HG02840 (cell line): Measurements from ENCODE around the gene GALNT14.

Experiments
- ATAC-seq: cut with Tn5 transposase; IDR thresholded peaks from one replicate; pipeline ENCODE4 v1.9.1; 2021; ENCODE audit warnings: mild to moderate bottlenecking, moderate library complexity, moderate number of reproducible peaks; ENCODE audit not compliant: unreplicated experiment, low FRiP score

The GALNT14 gene

DNA sequence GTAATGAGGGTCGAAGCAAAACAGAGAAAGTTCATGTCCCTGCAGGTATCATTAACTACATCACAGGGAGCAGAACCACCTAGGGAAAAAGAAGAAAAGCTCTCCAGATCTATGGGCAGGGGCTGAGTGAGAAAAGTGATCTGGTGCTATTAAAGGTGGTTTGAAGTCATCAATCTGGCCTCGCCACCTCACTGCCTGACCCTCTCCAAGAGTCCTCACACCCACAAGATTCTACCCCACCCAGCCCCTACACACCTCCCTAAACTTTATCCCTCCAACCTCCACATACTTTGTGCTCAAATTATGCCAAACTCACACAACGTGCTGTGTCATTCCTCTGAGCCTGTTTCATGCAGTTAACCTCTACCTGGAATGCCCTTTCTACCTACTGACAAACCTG, 2.2 kb downstream of the GALNT14 start:
- no peak for ATAC-seq

DNA sequence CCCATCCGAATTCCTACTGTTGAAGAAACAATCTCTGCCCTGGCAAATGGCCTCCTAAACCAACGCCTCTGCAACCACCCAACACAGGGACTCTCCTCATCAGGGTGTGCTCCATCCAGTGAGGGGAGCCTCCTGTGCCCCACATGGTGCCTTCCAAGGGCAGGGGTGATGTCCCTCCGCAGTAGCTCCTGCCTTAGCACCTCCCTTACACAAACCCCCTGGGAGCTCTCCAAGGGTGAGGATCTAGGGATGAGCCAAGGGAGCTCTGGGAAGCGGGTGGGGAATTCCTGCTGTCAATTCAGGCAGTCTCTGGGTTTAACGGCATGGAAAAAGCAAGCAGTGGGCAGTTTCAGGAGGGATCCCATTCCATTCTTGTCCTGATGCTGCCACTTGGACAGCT, 3.8 kb downstream of the GALNT14 start:
- ATAC-seq: no peak

DNA sequence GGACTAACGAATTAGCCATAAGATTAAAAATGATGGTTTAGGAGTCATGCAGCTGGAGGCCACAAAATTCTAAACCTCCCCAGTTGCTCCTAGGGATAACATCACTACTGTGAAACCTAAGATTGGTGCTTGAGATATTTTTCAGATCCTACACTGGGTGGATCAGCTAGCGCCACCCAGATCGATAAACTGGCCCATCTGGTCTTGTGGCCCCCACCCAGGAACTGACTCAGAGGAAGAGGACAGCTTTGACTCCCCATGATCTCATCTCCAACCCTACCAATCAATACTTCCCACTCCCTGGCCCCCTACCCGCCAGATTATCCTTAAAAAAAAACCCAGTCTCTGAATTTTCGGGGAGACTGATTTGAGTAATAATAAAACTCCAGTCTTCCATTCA, 5.5 kb downstream of the GALNT14 start:
- no peak for ATAC-seq

DNA sequence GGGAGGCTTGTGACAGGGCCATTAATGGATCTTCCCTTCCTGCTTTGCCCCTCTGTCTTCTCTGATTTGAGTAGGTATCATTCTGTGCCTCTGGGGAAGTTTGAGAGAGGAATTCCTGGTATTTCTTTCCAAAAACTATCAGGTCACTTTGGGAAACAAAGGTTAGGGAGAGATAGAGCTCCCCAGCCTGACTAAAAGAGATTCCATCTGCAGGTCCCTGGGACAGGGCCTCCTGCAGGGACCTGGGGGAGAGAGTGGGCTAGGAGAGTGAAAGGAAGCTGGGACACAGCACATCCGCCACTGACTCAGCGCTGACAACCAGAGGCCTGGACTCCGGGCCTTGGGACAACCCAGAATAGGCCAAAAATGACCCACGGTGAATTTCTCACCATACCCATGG, 6.4 kb downstream of the GALNT14 start:
- ATAC-seq: no peak

DNA sequence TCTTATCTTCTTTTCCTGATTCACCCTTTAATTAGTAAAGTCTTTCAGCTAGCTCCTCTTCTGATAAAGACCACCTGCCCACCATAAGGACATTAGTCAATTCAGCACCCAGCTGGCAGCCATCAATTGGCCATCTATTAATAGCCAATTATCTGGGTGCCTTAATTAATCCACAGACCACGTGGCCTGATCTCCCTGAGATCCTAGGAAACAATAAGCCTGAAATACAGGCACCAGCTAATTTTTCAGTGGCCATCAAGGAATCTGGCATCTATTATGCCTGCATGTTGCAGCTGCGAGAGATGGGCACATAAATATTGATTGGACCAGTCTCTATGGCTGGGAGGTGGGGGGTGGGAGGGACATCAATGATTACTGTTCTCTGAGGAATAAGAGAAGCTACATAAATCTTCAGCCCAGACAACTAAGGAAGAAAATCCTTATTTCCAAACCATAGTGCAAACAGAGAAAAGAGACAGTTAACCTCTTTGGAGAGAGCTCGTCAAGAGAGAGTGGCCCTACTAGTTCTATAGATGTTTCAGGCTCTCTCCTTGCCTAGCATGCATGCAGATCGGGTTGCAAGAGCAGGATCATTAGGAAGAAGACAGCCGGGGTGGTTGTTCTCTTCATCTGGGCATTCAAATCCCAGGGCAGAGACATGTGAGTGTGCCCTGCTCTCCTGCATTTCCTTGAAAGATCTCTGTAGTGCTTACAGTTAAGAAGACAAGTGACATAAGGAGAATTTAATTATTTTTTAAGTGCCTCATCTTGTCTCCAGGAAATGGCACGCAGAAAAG, 8.7 kb downstream of the GALNT14 start:
- no peak for ATAC-seq

DNA sequence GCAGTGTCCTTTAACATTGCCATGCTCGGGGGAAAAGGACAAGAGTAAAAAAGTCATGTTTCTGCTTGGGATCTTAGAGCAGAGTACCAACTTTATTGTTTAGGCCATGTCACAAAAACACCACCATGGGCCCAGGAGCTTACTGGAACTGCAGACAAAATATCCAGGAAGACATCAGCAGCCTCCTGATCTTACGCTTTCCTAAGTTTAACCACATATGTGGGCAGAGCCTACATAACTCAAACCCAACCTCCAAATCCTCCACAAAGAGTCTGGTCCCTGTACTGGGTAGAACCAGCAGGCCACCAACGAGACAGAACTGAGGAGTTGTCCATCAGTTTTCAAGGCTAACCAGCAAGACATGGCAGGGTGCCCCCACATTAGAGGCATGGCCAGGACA, 10.3 kb downstream of the GALNT14 start:
- ATAC-seq: no peak

DNA sequence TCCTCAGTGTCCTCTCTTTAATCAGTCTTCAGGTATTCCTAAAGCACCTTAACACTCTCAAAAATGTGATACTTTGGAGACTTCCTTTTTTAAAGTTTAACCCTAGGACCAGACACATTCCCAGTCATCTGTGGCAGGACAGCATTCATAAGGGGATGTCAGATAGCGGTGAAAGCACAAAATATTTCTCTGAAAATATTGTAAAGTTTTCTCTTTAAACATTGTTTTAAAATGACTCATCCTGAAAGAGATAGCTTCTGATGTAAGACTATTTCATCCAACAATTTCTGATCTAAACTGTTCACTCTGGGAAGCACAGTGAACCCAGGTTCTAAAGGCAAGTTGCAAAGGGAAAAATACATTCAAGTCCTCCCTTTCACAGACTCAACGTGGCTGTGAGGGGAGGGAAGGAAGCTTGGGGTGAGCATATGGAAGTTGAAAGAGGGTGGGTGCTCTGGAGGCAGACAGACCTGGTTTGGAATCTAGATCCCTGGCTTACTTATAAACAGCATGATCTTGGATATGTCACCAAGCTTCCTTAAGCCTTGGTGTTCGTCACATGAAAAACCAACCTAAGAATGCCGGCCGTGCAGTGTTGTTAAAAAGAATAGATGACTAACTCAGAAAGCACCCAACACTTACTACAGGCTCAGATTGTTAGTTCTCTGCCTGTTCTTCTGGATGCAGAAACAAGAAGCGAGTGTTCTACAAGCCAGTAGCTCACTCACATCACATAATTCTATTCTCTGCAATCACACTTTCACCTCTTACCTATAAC, 12.1 kb downstream of the GALNT14 start:
- no peak for ATAC-seq

DNA sequence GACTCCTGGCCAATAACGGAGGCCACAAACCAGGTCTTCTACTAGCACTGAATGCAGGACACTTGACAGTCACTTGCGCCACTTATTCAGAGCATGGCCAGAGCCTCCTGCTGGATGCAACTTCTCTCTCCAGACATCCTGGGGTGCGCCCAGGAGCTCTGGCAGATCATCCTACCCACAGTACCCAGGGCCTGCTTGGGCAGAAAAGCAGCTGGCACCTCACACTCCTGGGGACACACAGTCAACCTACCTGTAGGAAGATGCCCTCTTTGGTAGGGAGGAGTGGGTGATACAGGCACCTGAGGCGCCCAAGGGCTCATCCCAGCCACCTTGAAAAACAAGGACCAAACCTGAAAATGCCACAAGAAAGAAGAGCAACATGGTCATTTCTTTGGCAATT, 13.3 kb downstream of the GALNT14 start:
- ATAC-seq: no peak

DNA sequence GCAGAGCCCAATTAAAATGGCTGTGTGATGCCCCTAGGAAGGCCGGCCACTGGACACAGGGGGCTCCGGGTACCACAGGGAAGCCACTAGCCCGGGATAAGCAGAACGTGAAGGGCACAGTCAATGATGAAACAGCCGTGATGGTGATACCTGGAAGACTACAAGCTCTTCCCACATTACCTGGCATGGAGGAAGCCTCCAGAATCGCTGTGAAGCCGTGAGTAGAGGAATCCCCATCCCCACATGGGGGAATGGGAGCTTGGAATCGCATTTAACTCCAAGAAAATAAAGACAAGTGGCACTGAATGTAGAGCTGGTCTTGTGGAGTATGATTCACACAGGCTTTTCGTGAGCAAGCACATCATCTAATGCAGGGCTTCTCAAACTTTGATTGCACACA, 16.1 kb downstream of the GALNT14 start:
- ATAC-seq: no peak

DNA sequence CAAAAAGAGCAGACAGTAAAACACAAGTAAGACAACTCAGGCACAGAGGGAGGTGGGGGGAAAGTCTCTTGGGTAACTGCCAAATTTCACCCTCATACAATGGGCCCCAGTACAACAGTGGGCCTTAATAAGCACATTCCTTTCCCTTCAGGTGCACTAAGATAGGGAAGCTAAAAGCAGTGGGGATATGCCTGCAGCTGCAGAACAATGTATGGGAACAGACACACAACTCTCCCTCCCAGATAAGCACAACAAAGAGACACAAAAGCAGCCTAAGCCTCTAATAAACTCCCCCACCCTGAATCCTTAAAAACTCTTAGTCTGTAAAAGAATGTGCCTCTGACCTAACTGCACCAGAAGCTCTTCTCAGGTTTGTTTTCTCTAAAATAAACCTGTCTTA, 24.5 kb downstream of the GALNT14 start:
- no peak for ATAC-seq

DNA sequence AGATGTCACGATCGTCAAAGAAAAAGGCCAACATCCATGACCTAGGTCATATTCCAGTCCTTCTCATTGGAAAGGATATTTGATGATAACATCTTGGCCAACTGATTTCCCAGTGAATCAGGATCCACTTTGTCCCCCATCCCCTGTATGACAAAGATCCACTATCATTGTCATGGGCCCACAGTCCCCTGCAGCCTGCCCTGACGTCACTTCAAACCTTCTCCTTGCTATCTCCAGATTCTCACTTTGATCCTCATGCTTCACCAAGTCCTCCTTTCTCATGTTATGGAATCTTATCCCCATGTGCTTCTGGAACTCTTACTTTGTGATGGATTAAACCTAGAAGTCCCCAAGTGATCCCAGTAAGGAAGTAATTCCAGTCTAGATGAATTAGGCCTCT, 25.7 kb downstream of the GALNT14 start:
- no peak for ATAC-seq

DNA sequence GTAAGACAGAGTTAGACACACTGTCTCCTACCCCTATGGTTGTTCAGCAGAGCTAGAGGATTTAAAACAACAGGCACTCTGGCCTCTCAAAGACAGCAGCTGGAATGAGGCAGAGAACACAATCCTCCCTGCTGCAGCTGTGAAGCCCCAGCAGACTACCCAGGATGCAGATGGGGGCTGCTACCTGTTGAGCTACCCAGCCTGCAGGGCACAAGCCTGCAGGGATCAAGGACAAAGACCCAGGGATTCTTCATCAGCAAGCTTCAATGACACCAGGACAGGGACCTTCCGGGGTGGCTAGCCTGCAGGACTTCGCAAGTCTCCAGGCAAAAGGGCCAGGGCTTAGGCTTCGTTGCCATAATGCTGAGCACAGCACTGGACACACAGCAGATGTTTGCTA, 27.2 kb downstream of the GALNT14 start:
- no peak for ATAC-seq

DNA sequence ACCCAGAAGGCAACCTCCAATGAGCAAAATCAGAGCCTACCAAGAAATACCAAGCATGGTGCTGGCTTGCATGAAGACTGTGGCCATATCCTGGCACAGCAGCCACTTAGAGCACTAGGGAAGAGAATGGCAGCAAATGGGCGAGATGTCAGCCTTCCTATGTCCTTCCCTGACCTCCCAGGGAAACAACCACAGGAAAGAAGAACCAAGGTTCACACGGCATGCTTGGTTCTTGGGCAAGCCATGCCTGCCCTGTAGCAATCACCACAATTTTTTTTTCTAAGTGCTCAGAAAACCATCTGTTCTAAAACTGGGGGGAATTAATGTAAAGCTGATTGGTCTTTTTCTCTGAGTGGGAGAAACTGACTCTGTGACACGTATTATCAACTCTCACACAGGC, 27.8 kb downstream of the GALNT14 start:
- ATAC-seq: no peak

DNA sequence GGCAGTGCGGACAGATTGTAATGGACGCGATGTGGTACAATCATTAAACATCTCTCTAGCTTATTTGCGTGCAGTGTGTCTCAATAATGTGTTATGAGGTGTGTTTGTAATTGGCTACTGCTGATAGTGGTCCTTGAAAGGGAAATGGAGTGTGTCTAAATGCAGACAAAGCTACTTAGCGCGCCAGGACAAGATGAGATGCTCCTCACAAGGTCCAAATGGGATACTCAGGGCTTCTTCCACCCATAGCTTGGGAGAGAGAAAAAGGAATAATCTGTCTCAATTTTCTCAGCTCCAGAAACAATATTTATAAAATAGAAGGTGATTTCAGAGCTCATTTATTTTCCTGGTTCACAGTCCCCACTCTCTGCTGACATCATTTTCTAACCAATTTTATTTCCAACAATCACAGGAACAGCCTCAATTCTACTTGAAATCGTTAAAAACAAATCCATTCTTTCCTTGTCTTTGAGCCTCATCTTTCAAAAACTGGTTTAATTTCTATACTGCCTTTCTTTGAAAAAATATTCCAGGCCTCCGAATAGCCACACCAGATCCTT, 28.5 kb downstream of the GALNT14 start:
- ATAC-seq: no peak

DNA sequence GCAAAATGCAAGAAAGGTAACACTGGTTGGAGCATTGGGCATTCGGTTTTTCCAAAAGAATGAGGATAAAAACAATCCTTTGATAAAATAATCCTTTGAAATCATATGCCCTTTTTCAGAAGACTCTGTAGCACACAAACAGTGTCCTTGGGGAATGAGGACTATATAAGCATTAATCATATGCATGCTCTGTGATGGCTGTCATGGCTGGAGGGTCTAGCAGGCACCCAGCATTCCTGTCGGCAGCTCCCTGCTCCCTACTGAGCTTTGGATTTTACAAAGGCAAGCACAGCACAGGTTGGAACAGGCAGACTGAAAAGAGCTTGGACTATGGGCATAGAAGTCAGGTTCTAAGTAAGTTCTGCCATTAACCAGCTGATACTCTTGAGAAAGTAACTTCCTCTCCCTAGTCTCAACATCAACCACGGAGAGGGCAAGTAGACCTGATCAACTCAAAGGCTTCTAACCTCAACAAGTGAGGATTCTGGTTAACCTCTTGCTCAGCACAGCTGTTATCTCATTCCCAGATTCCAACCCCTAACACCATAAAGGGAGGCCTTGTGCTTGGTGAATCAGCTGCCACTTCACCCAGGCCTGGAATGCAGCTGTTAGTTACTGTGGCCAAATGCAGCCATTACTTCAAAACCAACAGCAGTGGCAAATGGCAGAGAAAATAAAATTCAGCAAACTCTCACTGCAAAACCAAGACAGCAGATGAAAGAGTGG, 29.5 kb downstream of the GALNT14 start:
- no peak for ATAC-seq

DNA sequence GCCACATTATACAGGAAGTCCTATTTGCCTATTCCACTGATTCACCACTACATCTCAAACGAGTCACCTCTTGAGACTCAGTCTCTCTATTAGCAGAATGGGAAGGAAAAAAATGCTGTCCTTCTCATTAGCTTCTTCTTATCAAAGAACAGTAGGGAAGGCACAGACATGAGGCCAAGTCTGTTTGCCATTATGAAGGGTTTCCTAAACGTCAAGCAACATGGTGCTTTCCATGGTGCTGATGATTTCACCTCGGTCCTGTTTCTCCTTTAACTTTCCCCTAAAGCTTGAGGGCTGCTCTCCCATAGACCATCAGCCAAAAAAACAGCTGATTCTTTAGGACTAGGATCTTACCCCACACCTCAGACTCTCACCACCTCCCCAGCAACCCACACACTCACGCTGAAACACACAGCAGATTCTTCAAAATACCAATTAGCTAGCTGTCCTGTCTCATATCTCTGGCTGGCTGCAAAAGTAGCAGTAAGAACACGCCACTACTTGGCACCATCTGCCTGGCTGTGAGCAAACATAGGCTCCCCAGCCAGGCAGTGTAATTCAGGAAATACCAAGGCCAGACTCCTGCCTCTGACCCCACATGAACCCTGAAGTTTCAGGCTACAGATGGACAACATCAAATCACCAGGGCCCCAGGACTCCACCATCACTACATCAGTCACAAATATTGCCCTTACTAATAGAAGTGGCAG, 30.5 kb downstream of the GALNT14 start:
- ATAC-seq: no peak

DNA sequence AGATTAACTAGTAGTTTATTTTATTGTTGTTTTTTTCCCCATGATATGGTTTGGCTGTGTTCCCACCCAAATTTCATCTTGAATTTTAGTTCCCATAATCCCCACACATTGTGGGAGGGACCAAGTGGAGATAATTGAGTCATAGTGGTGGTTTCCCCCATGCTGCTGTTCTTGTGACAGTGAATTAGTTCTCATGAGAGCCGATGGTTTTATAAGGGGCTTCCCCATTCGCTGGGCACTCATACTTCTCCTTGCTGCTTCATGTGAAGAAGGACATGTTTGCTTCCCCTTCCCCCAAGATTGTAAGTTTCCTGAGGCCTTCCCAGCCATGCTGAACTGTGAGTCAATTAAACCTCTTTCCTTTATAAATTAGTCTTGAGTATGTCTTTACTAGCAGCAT, 36.5 kb downstream of the GALNT14 start:
- ATAC-seq: no peak

DNA sequence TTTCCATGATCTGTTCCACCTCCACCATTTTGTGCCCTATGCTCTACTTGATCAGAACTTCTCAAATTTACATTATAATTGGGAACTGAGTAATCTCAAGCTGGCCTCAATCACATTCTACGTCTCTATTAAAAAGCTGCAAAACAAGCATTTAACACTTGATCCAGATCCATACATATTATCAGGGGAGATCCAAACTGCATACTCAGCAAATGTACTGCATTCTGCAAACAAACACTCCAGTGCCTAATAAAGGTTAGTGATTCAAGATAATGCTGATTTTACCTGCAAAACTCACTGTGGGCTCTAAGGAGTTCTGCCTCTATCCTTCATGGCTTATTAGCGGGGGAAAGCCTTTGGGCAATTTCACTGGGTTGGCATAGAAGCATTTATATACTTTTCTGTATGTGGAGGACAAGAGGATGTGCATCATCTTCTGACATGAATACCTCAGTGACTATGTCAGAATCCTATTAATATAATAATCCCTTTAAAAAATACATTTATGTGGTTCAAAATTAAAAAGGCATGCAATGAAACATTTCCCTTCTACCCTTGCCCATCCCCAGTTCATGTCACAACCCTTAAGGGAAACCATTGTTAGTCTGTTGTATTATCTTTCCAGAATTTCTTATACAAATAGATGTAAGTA, 40.2 kb downstream of the GALNT14 start:
- no peak for ATAC-seq

DNA sequence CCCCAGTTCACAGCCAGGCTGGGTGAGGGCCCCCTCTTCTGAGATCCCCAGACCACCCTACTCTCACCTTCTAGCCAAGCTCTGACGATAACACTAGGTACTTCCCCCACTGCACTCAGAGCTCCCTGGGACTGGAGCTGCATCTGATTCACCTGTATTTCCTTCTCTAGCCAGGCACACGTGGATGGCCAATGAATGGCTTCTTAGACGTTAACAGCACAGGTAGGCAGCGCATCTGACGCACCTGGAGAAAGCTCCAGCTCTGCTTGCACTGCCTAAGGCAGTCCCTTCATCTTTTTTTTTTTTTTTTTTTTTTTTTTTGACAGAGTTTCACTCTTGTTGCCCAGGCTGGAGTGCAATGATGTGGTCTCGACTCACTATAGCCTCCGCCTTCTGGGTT, 48.1 kb downstream of the GALNT14 start:
- no peak for ATAC-seq

DNA sequence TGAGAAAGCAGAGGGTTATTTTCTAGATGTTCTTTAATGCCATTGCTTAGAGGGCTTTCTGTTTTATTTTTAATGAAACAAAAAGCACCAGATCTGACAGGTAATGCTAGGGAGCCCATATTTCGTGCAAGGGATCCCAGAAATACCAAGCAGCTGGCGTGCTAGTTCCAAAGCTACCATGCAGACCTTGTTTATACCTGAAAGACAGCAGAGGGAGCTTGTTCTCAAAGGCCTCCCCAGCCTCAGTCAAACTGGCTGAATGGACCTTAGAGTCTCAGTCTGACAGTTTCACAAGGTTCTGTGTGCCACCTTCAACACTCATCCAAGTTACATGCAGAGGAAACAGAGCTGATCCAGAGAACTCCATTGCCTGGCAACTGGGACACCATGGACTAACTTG, 48.6 kb downstream of the GALNT14 start:
- no peak for ATAC-seq
